HS-27A (cell line): ENCODE measurements around the gene PGBD5.

Experiments used
- DNase-seq: peaks from one replicate; pipeline ENCODE4 v3.0.0-alpha.2; 2012; ENCODE audit warnings: low read depth, missing footprints

PGBD5 gene

GRCh38 chr1:230300322-230301301, 125.5 kb downstream of the PGBD5 start:
- no peak for DNase-seq

GRCh38 chr1:230299191-230300006, 126.7 kb downstream of the PGBD5 start:
- no peak for DNase-seq

GRCh38 chr1:230295367-230295766, 130.8 kb downstream of the PGBD5 start:
- no peak for DNase-seq

- DNase-seq = no peak
These were observed 132.8 kb downstream of the PGBD5 start for GRCh38 chr1:230293390-230293700.

- no peak for DNase-seq
These were observed 133.3 kb downstream of the PGBD5 start for GRCh38 chr1:230292689-230293389.

- DNase-seq = no peak
These were observed 134.2 kb downstream of the PGBD5 start for GRCh38 chr1:230291731-230292620.

- DNase-seq = no peak
These were observed 136.8 kb downstream of the PGBD5 start for GRCh38 chr1:230289350-230289644.

- no peak for DNase-seq
These were observed 137.3 kb downstream of the PGBD5 start for GRCh38 chr1:230288641-230289349.

GRCh38 chr1:230287674-230288315, 138.3 kb downstream of the PGBD5 start:
- no peak for DNase-seq

GRCh38 chr1:230286890-230287269, 139.3 kb downstream of the PGBD5 start:
- DNase-seq = no peak

- DNase-seq = no peak
These were observed 139.8 kb downstream of the PGBD5 start for GRCh38 chr1:230286166-230286889.

GRCh38 chr1:230285351-230285750, 140.8 kb downstream of the PGBD5 start:
- no peak for DNase-seq

- DNase-seq = no peak
These were observed 141.2 kb downstream of the PGBD5 start for GRCh38 chr1:230284891-230285290.

- no peak for DNase-seq
These were observed 142.5 kb downstream of the PGBD5 start for GRCh38 chr1:230283678-230284077.

- no peak for DNase-seq
These were observed 144.0 kb downstream of the PGBD5 start for GRCh38 chr1:230282157-230282556.

GRCh38 chr1:230281556-230281955, 144.6 kb downstream of the PGBD5 start:
- no peak for DNase-seq

- DNase-seq = no peak
These were observed 145.2 kb downstream of the PGBD5 start for GRCh38 chr1:230280906-230281413.

- DNase-seq = no peak
These were observed 145.9 kb downstream of the PGBD5 start for GRCh38 chr1:230280054-230280795.

- DNase-seq = no peak
These were observed 146.6 kb downstream of the PGBD5 start for GRCh38 chr1:230279583-230279945.
